D721Med (cell line): ENCODE measurements around the gene MSMP.

Experiments used
- DNase-seq: peaks from one replicate; pipeline ENCODE4 v3.0.0; 2011; ENCODE audit warnings: low spot score; ENCODE audit not compliant: insufficient read length
- FAIRE-seq: peaks from 2 replicates; lab custom pipeline; 2011; peaks lifted over from hg19 to GRCh38; lab: Jason Lieb, UNC
- CTCF ChIP-seq: IDR thresholded peaks from 2 replicates; pipeline ENCODE4 v1.5.1; 2012; ENCODE audit warnings: mild to moderate bottlenecking, control low read depth; ENCODE audit not compliant: insufficient read depth; ENCODE audit errors: missing control alignments

Gene MSMP

GRCh38 chr9:35746583-35746982 lies 7.5 kb downstream of the MSMP start:
- FAIRE-seq: no peak
- no peak for DNase-seq
- TF ChIP-seq CTCF: no peak

GRCh38 chr9:35745569-35745968 lies 8.5 kb downstream of the MSMP start:
- FAIRE-seq: no peak
- TF ChIP-seq CTCF: no peak
- no peak for DNase-seq

- FAIRE-seq (no peak), DNase-seq (no peak)
- no peak for TF ChIP-seq CTCF
Measured at GRCh38 chr9:35743880-35744518, 10.1 kb downstream of the MSMP start.

- DNase-seq (no peak), FAIRE-seq (no peak)
- TF ChIP-seq CTCF: no peak
Measured at GRCh38 chr9:35743452-35743851, 10.6 kb downstream of the MSMP start.

- DNase-seq: no peak
- no peak for FAIRE-seq
- TF ChIP-seq CTCF: no peak
Measured at GRCh38 chr9:35741740-35742139, 12.3 kb downstream of the MSMP start.

- no peak for DNase-seq
- no peak for TF ChIP-seq CTCF
- FAIRE-seq: no peak
Measured at GRCh38 chr9:35740243-35740642, 13.8 kb downstream of the MSMP start.

GRCh38 chr9:35738924-35739323 lies 15.2 kb downstream of the MSMP start:
- FAIRE-seq (no peak), DNase-seq (no peak)
- TF ChIP-seq CTCF: no peak
